HG03108 (cell line): ENCODE results near the gene NDRG2.
"Not testable (repeated sequence)": the region's sequence is repeated elsewhere in the genome, so short reads cannot be mapped to it uniquely, and the experiment has no call there.

Source experiments
- ATAC-seq: cut with Tn5 transposase; IDR thresholded peaks from one replicate; pipeline ENCODE4 v1.9.1; 2021; ENCODE audit warnings: moderate library complexity; ENCODE audit not compliant: unreplicated experiment

Gene NDRG2

GRCh38 chr14:21056520-21057163 lies 31.8 kb upstream of the NDRG2 start:
- no peak for ATAC-seq

- ATAC-seq = no peak
Measured at GRCh38 chr14:21055432-21056117, 30.7 kb upstream of the NDRG2 start.

GRCh38 chr14:21054768-21055145 lies 29.9 kb upstream of the NDRG2 start:
- ATAC-seq = no peak

DNA sequence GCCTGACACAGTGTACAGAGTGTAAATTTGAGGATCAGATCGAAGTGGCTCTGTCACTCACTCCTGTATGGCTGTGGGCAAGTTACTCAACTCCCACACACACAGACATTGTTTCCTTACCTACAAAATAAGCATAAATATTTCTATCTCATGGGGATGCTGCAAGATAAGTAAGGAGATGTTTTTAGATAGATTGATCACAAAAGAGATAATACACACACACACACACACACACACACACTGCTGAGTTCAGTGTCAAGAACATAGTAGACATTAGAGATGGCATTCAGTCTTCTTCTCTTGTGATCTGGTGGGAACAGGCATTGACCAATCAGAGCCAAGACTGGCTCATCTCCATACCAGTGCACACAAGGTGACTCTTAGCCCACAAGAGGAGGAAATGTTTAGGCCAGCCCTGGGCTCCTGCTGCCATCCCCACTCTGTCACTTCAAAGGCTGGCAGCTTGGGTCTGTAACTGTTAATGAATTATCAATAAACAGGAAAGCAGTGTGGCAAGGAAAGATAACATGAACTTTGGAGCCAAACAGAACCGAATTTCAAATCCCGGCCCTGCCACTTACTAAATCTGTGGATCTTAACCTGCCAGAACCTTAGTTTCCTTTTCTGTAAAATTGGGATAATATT lies 29.4 kb upstream of the NDRG2 start:
- ATAC-seq = no peak

- no peak for ATAC-seq
Measured at GRCh38 chr14:21053184-21054122, 28.6 kb upstream of the NDRG2 start.

- ATAC-seq = no peak
Measured at GRCh38 chr14:21050597-21050996, 25.7 kb upstream of the NDRG2 start.

DNA sequence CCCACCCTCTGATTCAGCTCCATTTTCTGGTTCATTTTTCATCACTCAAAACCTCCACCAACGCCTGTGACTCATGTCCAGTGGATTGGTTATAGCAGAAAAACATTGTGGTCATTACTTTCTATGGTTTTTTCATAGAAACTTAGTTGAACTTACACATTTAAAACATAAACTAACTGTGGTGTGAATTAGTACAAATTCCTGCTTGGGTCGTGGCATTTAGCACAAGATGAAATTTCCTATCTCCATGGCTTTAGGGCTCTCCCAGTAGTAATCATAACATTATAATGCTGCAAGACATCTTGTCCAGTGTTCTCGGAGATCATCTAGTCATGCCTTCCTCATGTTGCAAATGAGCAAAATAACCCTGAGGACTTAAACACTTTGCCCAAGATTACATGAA lies 24.4 kb upstream of the NDRG2 start:
- no peak for ATAC-seq

DNA sequence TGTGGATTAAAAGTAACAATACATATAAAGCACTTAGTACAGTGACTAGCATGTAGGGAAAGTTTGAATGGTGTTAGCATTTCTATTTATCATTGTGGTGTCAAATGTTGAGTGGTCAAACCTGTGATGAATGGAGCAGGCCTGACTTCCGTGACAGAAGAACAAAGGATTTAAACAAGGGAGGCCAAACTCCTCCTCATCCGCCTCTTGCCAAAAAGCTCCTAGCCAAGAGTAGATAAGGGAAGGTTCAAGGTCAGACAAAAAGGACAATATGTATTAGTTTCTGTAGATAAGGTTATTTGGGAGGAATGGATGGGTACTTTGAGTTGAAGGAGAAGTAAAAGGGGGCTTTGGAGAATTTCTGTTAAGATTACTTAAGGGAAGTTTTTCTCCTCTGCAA lies 23.8 kb upstream of the NDRG2 start:
- no peak for ATAC-seq

- no peak for ATAC-seq
Measured at GRCh38 chr14:21047378-21047781, 22.5 kb upstream of the NDRG2 start.

DNA sequence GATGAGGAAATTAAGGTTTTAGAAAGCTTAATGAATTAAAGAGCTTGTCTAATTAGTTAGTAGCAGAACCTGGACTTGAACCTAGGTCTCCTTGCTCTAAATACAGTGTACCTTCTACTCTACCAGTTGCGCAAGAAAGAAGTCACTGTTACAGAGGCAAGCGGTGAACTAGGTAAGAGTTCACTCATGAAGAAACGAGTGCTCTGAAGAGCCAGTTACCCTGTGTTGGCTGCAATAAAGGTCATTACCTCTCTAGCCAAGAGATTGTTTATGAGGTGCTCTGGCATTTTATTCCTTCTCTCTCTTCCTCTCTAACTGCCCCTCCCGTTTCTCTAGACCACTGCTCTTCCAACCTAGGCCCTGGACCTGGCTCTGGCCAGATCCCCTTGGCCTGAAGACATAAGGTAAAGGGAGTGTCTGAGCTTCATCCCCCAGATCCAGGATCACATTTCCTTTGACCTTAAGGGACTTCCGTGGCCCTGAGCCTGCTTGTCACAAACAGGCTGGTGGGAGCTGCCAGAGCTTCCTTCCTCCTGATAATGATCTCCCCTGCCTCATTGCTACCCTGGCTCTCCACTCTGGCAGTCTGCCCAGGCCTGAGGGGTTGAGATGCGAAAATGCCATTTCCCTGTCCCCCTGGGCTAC lies 19.2 kb upstream of the NDRG2 start:
- no peak for ATAC-seq

DNA sequence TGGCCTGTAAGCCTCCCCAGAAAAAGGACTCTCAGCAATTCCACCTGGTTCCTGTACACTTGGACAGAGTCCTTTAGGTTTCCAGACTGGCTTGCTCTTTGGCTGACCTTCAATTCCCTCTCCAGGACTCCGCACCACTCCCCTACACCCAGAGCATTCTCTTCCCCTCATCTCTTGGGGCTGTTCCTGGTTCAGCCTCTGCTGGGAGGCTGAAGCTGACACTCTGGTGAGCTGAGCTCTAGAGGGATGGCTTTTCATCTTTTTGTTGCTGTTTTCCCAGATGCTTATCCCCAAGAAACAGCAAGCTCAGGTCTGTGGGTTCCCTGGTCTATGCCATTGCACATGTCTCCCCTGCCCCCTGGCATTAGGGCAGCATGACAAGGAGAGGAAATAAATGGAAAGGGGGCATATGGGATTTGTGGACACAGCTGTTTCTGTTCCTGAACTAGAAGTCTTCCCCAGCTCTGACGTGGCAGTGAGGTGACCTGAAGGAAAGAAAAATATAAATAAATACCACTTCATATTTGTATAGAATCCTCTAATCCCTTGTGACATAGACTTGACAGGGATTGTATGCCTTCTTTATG lies 18.6 kb upstream of the NDRG2 start:
- no peak for ATAC-seq

- ATAC-seq = no peak
Measured at GRCh38 chr14:21042918-21043317, 18.1 kb upstream of the NDRG2 start.

DNA sequence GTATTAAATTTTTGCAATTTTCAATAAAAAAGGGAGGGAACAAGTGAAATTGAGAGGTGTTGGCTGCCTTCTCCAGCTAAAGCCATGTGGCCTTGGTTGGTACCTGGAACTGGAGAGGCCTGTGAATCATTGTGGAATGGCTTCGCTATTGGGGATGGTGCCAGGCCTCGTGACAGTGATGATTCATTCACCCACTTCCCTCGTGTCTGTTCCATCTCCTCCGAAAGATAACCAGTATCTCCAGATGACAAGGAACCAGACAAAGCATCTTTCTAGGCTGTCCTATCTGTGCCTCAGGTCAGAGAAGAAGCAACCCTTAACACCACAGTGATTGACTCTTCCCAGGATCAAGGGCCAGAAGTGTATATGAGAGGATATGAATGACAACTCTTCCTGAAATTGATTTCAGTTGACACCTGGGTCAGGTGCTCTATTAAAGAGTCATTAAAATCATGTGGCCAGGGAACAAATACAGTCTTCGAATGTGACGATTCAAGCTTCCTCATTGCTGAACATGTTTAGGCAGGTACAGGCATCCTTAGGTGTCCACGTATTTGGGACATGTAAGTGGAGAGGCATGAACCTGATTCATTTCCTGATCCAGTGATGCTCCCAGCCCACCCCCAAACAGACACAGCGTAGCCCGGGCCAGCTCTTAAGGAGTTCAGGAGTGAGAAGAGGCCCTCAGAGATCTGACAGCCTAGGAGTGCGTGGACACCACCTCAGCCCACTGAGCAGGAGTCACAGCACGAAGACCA lies 17.0 kb upstream of the NDRG2 start, which contains the start of gene RNASE7:
TSS of gene RNASE7 (plus strand) at position 687 of the 758 bp plus-strand sequence. CDS start 631 bp downstream, outside the sequence.
- no peak for ATAC-seq

DNA sequence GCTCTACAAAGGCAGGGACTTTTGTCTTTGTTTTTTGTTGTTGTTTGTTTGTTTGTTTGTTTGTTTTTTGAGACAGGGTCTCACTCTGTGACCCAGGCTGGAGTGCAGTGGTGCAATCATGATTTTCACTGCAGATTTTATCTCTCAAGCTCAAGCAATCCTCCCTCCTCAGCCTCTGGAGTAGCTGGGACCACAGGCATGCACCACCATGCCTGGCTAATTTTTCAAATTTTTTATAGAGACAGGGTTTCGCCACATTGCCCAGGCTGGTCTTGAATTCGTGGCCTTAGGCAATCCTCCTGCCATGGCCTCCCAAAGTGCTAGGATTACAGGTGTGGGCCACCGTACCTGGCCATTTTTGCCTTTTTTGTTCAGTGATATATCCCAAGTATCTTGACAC lies 16.1 kb upstream of the NDRG2 start:
- not testable (repeated sequence) for ATAC-seq

DNA sequence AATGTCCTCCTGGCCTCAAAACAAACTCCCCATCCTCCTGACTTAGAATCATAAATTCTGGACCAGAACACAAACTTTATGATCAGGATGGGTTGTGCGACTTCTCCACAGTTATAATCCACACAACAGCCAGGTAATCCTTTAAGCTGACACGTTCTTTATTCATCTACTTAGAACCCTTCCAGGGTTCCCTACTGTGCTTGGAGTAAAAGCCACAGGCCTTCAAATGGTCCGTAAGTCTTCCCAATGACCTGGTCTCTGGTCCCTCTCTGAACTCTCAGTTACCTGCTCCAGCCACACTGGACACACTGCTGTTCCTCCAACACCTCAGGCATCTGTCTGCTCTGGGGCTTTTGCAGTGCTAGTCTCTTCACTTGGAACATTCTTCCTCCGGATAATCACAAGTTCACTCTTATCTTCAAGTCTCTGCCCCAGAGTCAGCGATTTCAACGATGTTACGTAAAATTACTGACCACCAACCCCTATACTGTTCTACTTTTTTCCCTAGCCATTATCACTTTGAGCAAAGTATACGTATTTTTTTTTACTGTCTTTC lies 15.6 kb upstream of the NDRG2 start:
- no peak for ATAC-seq

- ATAC-seq = no peak
Measured at GRCh38 chr14:21039585-21040369, 14.9 kb upstream of the NDRG2 start.

- ATAC-seq = no peak
Measured at GRCh38 chr14:21038441-21039422, 13.9 kb upstream of the NDRG2 start.
